Measurements from ENCODE around the gene TIMM10B. TPM values are rescaled to one million over a fixed set of nuclear protein-coding genes. Genes with fewer than 3 reads are reported as not detected.

TIMM10B gene
- total and polyA plus RNA-seq, 7 experiments from 2014 or later: 32.8 to 68.4 (median 56.1) TPM

Other genes starting within 250 kb of the TIMM10B start
- 10 to 100 TPM; 26.8 to 52.4 (median 44.3) TPM for gene FHIP1B, start 246.9 kb upstream of the TIMM10B start, total RNA-seq
- 10 to 100 TPM in 1 of 2 donors, 1 to 10 TPM in 1; 9.7 to 20.3 TPM for gene FHIP1B, start 246.9 kb upstream of the TIMM10B start, polyA plus RNA-seq
- under 1 TPM in 4 of 5 experiments, not detected in 1; 0.32 to 0.62 (median 0.37) TPM for gene CNGA4, start 242.4 kb upstream of the TIMM10B start, total RNA-seq
- not detected for gene CNGA4, start 242.4 kb upstream of the TIMM10B start, polyA plus RNA-seq
- gene CCKBR, start 221.7 kb upstream of the TIMM10B start, total RNA-seq: not detected
- gene CCKBR, start 221.7 kb upstream of the TIMM10B start, polyA plus RNA-seq: not detected
- 1 to 10 TPM in 1 of 5 experiments, under 1 TPM in 2, not detected in 2; 0.51 to 5.4 (median 0.61) TPM for gene CAVIN3, start 161.0 kb upstream of the TIMM10B start, total RNA-seq
- gene CAVIN3, start 161.0 kb upstream of the TIMM10B start, polyA plus RNA-seq: not detected
- 10 to 100 TPM; 43.0 to 70.9 (median 55.4) TPM for gene SMPD1, start 91.0 kb upstream of the TIMM10B start, total RNA-seq
- gene SMPD1, start 91.0 kb upstream of the TIMM10B start, polyA plus RNA-seq: 10 to 100 TPM; 34.5 to 36.5 TPM
- gene APBB1, start 62.4 kb upstream of the TIMM10B start, total RNA-seq: 100 to 1,000 TPM in 3 of 5 experiments, 10 to 100 TPM in 2; 46.9 to 188 (median 154) TPM
- gene APBB1, start 62.4 kb upstream of the TIMM10B start, polyA plus RNA-seq: 100 to 1,000 TPM; 173 to 293 TPM
- 1 to 10 TPM in 4 of 5 experiments, under 1 TPM in 1; 0.56 to 7.0 (median 1.7) TPM for gene HPX, start 40.5 kb upstream of the TIMM10B start, total RNA-seq
- not detected for gene HPX, start 40.5 kb upstream of the TIMM10B start, polyA plus RNA-seq
- gene TRIM3, start 7.6 kb upstream of the TIMM10B start, total RNA-seq: 10 to 100 TPM in 4 of 5 experiments, 1 to 10 TPM in 1; 8.1 to 20.7 (median 17.2) TPM
- 1 to 10 TPM; 1.6 to 4.2 TPM for gene TRIM3, start 7.6 kb upstream of the TIMM10B start, polyA plus RNA-seq
- gene ARFIP2, start 170 bp upstream of the TIMM10B start, total RNA-seq: 10 to 100 TPM; 48.6 to 63.4 (median 53.8) TPM
- gene ARFIP2, start 170 bp upstream of the TIMM10B start, polyA plus RNA-seq: 10 to 100 TPM; 35.7 to 45.7 TPM
- gene DNHD1, start 15.8 kb downstream of the TIMM10B start, total RNA-seq: 10 to 100 TPM; 24.0 to 65.8 (median 62.2) TPM
- gene DNHD1, start 15.8 kb downstream of the TIMM10B start, polyA plus RNA-seq: 1 to 10 TPM in 1 of 2 donors, under 1 TPM in 1; 0.90 to 2.8 TPM
- 10 to 100 TPM; 21.4 to 37.9 (median 27.9) TPM for gene RRP8, start 122.1 kb downstream of the TIMM10B start, total RNA-seq
- 10 to 100 TPM; 17.2 to 29.1 TPM for gene RRP8, start 122.1 kb downstream of the TIMM10B start, polyA plus RNA-seq
- 100 to 1,000 TPM in 1 of 5 experiments, 10 to 100 TPM in 4; 34.4 to 165 (median 89.6) TPM for gene ILK, start 122.3 kb downstream of the TIMM10B start, total RNA-seq
- 10 to 100 TPM; 67.8 to 79.7 TPM for gene ILK, start 122.3 kb downstream of the TIMM10B start, polyA plus RNA-seq
- gene TAF10, start 130.7 kb downstream of the TIMM10B start, total RNA-seq: 100 to 1,000 TPM; 116 to 135 (median 128) TPM
- gene TAF10, start 130.7 kb downstream of the TIMM10B start, polyA plus RNA-seq: 100 to 1,000 TPM; 210 to 247 TPM
- 100 to 1,000 TPM in 3 of 5 experiments, 10 to 100 TPM in 2; 49.9 to 160 (median 134) TPM for gene TPP1, start 137.9 kb downstream of the TIMM10B start, total RNA-seq
- gene TPP1, start 137.9 kb downstream of the TIMM10B start, polyA plus RNA-seq: 100 to 1,000 TPM in 1 of 2 donors, 10 to 100 TPM in 1; 91.6 to 116 TPM
- 10 to 100 TPM in 3 of 5 experiments, 1 to 10 TPM in 1, under 1 TPM in 1; 0.48 to 12.5 (median 10.9) TPM for gene DCHS1, start 174.3 kb downstream of the TIMM10B start, total RNA-seq
- gene DCHS1, start 174.3 kb downstream of the TIMM10B start, polyA plus RNA-seq: 1 to 10 TPM; 2.7 to 4.8 TPM
- 10 to 100 TPM in 4 of 5 experiments, 1 to 10 TPM in 1; 10.0 to 70.3 (median 26.4) TPM for gene MRPL17, start 201.8 kb downstream of the TIMM10B start, total RNA-seq
- 10 to 100 TPM; 21.6 to 33.4 TPM for gene MRPL17, start 201.8 kb downstream of the TIMM10B start, polyA plus RNA-seq